ENCODE measurements around the gene AMD1. TPM values are rescaled to one million over a fixed set of nuclear protein-coding genes. Genes with fewer than 3 reads are reported as not detected.
"Not testable (repeated sequence)": the region's sequence is repeated elsewhere in the genome, so short reads cannot be mapped to it uniquely, and the experiment has no call there.

AMD1 gene
- polyA plus RNA-seq (ENCODE audit: low read depth in 6 of 6), result 10 to 100 TPM; 51.3 to 87.5 (median 66.3) TPM

DNA sequence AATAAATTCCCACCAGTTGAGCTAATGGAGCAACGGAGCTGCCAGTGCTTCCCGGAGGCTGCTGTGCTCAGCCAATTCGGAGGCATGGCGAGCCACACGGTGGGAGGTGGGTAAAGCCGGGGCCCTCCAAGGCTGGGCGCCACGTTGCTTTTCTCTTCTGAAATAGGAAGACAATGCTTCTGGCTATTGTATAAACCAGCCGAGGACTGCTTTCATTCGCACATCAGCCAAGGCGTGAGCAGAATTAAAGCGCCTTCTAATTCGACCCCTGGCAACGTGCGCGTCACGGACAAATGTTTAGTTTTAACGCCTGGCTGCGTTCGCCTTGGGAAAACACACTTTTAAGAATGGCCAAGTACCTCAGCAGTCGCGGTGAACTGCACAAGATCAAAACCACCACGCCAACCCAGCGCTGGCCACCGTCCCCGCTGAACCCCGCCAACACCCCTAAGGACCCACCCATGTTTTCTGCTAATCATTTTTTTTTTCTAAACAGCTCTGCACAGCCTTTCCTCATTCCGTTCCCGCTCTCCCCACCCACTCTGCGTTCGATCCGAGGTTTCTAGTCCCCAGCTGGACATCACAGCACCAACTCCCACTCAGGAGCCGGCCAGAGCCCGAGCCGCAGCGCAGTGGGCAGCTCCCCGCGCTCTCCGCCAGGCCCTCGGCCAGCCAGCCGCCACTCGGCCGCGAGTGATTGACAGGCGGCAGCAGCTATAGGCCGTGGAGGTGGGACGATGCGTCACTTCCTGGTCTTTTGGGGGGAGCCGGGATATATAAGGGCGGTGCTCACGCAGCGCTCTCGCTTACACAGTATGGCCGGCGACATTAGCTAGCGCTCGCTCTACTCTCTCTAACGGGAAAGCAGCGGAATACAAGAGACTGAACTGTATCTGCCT, at the start of gene AMD1:
Gene AMD1 (plus strand): TSS at position 805 of the 899 bp plus-strand sequence. CDS start 321 bp downstream, outside the sequence.
- H3K4me1 Mint-ChIP-seq, result peaks cover 28 to 44% (median 35%) of the 10 kb centered on the region in 3 donors
- ATAC-seq (ENCODE audit: low read depth in 2 of 2), result peak; percentile 76 to 77
- DNase-seq, result peak; percentile 96

DNA sequence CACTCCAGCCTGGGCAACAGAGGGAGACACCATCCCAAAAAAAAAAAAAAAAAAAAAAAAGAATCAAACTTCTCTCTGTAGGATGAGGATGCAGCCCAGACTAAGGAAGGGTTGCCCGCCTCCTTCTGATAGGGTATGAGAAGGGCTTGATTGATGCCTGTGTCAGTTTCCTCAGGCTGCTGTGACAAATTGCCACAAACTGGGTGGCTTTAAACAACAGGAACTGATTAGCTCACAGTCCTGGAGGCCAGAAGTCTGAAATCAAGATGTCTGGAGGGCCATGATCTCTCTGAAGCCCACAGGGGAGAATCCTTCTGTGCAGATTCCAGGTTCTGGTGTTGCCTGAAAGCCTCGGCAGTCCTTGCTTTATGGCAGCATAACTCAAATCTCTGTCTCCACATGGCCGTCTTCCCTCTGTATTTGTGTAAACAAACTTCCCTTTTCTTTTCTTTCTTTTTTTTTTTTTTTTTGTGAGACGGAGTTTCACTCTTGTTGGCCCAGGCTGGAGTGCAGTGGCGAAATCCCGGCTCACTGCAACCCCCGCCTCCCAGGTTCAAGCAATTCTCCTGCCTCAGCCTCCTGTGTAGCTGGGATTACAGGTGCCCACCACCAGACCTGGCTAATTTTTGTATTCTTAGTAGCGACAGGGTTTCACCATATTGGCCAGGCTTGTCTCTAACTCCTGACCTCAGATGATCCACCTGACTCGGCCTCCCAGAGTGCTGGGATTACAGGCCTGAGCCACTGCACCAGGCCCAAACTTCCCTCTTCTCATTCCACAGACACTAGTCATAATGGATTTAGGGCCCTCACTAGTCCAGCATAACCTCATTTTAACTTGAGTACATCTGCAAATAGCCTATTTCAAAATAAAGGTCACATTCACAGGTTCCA, 48.1 kb upstream of the AMD1 start:
- peak overlapping the region in 3 of 6 donors; percentile 62 to 76 (median 75) for H3K27ac Mint-ChIP-seq
- H3K4me3 Mint-ChIP-seq, result peak overlapping the region in 6 of 8 donors; percentile 30 to 69 (median 60)

More for the DNA sequence above, at the start of gene AMD1:
- peak within 1 kb of the TSS in 7 of 8 donors; percentile 92 to 100 (median 100) for H3K4me3 Mint-ChIP-seq
- H3K9me3 Mint-ChIP-seq, result no peaks in the 10 kb centered on the region
- peak within 1 kb of the TSS in 5 of 6 donors; percentile 94 to 99 (median 99) for H3K27ac Mint-ChIP-seq
- no peaks in the 10 kb centered on the region for H3K27me3 Mint-ChIP-seq
- no peaks in the 10 kb centered on the region for H3K36me3 Mint-ChIP-seq

DNA sequence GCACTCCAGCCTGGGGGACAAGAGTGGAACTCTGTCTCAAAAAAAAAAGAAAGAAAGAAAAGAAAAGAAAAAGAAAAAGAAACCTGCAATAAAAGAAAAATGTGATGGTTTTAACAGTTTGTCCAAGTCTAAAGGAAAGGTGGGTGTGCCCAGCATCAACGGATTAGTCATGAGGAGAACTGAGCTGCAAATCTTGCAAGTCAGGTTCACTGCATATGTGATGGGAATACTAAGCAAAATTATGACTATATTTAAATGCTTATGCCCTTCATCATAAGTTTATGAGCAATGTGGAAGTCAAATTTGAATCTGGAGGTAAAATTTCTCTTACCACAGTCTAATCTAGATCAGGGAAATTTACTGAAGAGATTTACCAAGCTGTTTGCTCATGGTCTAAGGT, 46.2 kb upstream of the AMD1 start:
- H3K27ac Mint-ChIP-seq, result no peak overlapping the region

More for the DNA sequence above, 48.1 kb upstream of the AMD1 start:
- DNase-seq, result no peak
- H3K27me3 Mint-ChIP-seq, result no peaks in the 10 kb centered on the region
- peak; percentile 37 to 55 for ATAC-seq (ENCODE audit: low read depth in 2 of 2)
- peaks cover 0 to 11% (median 4%) of the 10 kb centered on the region in 3 donors for H3K4me1 Mint-ChIP-seq
- H3K36me3 Mint-ChIP-seq, result no peaks in the 10 kb centered on the region
- no peaks in the 10 kb centered on the region for H3K9me3 Mint-ChIP-seq

DNA sequence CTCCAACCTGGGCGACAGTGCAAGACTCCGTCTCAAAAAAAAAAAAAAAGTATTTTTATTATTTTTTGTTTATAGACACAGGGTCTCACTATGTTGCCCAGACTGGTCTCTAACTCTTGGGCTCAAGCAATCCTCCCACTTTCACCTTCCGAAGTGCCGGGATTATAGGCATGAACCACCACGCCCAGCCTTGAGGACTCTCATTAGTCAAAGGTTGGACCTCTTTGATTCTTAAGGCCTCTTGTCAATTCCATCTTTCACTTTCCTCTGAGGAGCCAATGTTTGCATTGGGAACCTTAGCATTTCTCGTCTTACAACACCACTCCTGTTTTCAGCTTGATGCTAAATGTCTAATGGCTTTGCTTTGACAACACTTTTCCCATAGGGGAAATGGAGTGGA, 43.2 kb upstream of the AMD1 start:
- Mint-ChIP-seq H3K36me3 (no peaks in the 10 kb centered on the region), H3K4me1 (peaks cover 0 to 6% (median 4%) of the 10 kb centered on the region in 3 donors), H3K9me3 (no peaks in the 10 kb centered on the region), H3K4me3 (no peak overlapping the region), H3K27me3 (no peaks in the 10 kb centered on the region), H3K27ac (no peak overlapping the region)
- ATAC-seq (ENCODE audit: low read depth in 2 of 2) (no peak), DNase-seq (no peak)

More for the DNA sequence above, 46.2 kb upstream of the AMD1 start:
- Mint-ChIP-seq H3K4me1 (peaks cover 0 to 12% (median 4%) of the 10 kb centered on the region in 3 donors), H3K4me3 (no peak overlapping the region), H3K27me3 (no peaks in the 10 kb centered on the region), H3K9me3 (no peaks in the 10 kb centered on the region), H3K36me3 (no peaks in the 10 kb centered on the region)
- DNase-seq, result no peak
- ATAC-seq (ENCODE audit: low read depth in 2 of 2), result no peak

DNA sequence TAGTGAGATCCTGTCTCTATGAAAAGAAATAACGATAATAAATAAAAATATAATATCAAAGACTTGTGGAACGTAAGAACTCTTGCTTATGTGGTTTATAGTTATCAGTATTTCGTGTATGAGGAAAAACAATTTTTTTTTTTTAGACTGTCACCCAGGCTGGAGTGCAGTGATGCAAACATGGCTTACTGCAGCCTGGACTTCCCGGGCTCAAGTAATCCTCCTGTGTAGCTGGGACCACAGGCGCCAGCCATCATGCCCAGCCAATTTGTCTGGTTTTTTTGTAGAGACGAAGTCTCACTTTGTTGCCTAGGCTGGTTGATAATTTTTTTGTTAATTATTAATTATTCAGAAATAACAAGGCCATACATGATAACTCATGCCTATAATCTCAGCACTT, 40.8 kb upstream of the AMD1 start:
- Mint-ChIP-seq H3K36me3 (no peaks in the 10 kb centered on the region), H3K4me3 (no peak overlapping the region), H3K27me3 (no peaks in the 10 kb centered on the region), H3K9me3 (no peaks in the 10 kb centered on the region), H3K27ac (no peak overlapping the region), H3K4me1 (peaks cover 0 to 1% (median 0%) of the 10 kb centered on the region in 3 donors)
- DNase-seq, result no peak
- no peak for ATAC-seq (ENCODE audit: low read depth in 2 of 2)

DNA sequence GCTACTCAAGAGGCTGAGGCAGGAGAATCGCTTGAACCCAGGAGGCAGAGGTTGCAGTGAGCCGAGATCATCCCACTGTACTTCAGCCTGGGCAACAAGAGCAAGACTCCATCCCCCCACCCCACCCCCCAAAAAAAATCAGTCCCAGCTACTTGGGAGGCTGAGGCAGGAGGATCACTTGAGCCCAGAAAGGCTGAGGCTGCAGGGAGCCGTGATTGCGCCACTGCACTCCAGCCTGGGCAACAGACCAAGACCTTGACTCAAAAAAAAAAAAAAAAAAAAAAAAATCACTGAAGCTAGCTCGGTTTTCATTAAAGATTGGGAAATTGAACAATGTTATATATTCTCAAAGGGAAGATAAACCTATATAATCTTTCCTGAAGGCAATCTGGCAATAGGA, 38.8 kb upstream of the AMD1 start:
- H3K27ac Mint-ChIP-seq; H3K36me3 Mint-ChIP-seq; DNase-seq; H3K9me3 Mint-ChIP-seq; H3K4me1 Mint-ChIP-seq; H3K4me3 Mint-ChIP-seq; ATAC-seq (ENCODE audit: low read depth in 2 of 2); H3K27me3 Mint-ChIP-seq: not testable (repeated sequence)

DNA sequence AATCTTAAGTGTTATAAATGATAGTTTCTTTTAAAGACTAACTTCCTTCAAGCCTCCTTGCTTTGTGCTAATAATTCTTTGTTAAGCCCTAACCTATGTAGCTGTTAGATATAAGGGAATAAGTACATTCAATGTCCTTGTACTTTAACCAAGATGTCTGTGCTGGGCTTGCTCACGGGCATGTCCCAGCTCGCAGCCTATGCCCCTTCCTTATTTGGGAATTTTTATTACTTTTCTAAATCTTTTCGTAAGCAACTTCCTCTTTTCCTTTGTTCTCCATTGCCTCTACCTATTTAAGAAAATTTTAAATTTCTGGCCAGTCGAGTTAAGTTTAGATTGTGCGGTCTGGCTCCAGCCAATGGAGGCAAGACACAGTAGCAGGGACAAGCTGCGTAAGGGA, 33.3 kb upstream of the AMD1 start:
- no peak overlapping the region for H3K4me3 Mint-ChIP-seq
- DNase-seq (no peak), ATAC-seq (ENCODE audit: low read depth in 2 of 2) (no peak)
- H3K27ac Mint-ChIP-seq, result peak overlapping the region in 1 of 6 donors; percentile 9
- no peaks in the 10 kb centered on the region for H3K27me3 Mint-ChIP-seq
- no peaks in the 10 kb centered on the region for H3K36me3 Mint-ChIP-seq
- H3K4me1 Mint-ChIP-seq, result peaks cover 0 to 7% (median 5%) of the 10 kb centered on the region in 3 donors
- no peaks in the 10 kb centered on the region for H3K9me3 Mint-ChIP-seq

DNA sequence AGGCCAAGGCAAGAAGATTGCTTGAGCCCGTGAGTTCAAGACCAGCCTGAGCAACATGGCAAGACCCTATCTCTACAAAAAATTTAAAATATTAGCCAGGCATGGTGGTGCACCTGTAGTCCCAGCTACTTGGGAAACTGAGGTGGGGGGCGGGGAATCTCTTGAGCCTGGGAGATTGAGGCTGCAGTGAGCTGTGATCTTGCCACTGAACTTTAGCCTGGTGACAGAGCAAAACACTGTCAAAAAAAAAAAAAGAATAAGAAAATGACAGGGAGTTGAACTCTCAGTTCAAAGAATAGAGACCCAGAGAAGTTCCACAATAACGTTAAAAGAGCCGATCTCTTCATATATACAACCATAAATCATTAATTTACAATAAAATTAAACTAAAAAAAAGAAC, 24.8 kb upstream of the AMD1 start:
- no peaks in the 10 kb centered on the region for H3K27me3 Mint-ChIP-seq
- ATAC-seq (ENCODE audit: low read depth in 2 of 2), result no peak
- no peaks in the 10 kb centered on the region for H3K4me1 Mint-ChIP-seq
- H3K36me3 Mint-ChIP-seq, result no peaks in the 10 kb centered on the region
- no peaks in the 10 kb centered on the region for H3K9me3 Mint-ChIP-seq
- no peak overlapping the region for H3K4me3 Mint-ChIP-seq
- DNase-seq, result no peak
- no peak overlapping the region for H3K27ac Mint-ChIP-seq

DNA sequence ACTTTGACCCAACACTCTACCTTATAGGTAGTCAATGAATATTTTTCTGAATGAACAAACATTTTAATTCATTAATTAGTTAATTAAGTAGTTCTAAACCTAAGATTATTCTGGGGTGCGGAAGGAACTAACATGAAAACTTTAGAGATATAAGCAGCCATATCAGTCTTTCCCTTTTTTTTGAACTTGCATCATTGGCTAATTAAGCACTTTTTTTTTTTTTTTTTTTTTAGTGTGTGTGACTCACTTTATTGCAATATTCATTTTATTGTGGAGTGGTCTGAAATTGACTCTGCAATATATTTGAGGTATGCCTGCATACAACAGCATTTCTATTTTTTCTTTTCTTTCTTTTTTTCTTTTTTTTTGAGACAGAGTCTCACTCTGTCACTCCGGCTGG, 21.8 kb upstream of the AMD1 start:
- ATAC-seq (ENCODE audit: low read depth in 2 of 2), result no peak
- DNase-seq, result no peak
- Mint-ChIP-seq H3K27me3 (no peaks in the 10 kb centered on the region), H3K4me1 (no peaks in the 10 kb centered on the region), H3K4me3 (no peak overlapping the region), H3K36me3 (no peaks in the 10 kb centered on the region), H3K27ac (no peak overlapping the region), H3K9me3 (no peaks in the 10 kb centered on the region)

DNA sequence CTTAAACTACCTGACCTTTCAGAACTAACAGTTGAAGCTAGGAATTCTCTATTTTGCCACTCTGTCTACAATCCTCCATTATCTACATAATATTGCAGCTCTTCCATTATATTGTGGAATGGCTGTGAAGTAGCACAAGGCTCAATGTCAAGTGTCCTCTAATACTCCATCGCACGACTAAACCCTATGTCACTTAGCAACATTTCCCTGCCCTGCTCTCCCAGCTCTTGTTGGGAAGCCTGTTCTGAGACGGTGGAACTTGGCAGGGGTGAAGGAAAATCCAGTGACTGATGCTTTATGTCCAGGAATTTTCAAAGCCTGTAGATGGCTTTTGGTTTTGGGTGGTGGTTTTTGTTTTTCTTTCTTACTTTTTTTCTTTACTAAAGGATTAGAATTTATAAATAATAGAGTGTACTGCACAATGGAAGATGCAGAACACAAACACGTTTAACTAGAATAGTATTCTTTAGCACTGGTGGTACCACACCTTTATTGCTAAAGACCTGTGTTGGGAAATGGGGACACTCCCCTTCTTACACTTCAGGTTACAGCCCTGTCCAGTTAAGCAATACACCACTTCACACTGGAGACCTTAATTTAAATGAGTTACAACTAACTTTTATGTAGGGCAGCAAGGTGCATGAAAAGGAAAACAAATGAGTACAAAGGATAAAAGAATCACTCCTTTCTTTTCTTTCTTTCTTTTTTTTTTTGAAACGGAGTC, 20.7 kb upstream of the AMD1 start:
- Mint-ChIP-seq H3K4me3 (no peak overlapping the region), H3K9me3 (no peaks in the 10 kb centered on the region), H3K36me3 (no peaks in the 10 kb centered on the region), H3K27me3 (no peaks in the 10 kb centered on the region), H3K4me1 (peaks cover under 1 to 4% (median 2%) of the 10 kb centered on the region in 3 donors), H3K27ac (no peak overlapping the region)
- DNase-seq, result no peak
- ATAC-seq (ENCODE audit: low read depth in 2 of 2), result no peak

DNA sequence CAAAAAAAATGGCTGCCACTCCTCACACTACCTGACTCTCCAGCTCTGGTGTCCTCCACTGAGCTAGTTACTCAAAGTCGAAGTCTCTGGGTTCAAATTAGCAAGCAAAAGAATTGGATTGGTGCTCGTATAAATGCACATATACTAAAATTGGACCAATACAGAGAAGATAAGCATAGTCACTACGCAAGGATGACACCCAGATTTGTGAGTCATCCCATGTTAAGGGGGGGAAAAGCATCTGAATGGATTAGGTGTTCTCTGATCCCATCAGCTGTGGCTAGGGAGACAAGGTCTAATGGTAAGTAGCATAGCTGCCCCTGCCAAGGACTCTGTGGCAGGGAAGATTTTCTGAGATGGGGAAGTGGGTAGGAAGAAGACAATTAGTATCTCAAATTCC, 18.3 kb upstream of the AMD1 start:
- Mint-ChIP-seq H3K4me3 (no peak overlapping the region), H3K36me3 (peaks cover 0 to 3% of the 10 kb centered on the region in 2 donors), H3K4me1 (peaks cover 4 to 16% (median 14%) of the 10 kb centered on the region in 3 donors), H3K9me3 (no peaks in the 10 kb centered on the region), H3K27ac (no peak overlapping the region), H3K27me3 (no peaks in the 10 kb centered on the region)
- DNase-seq, result no peak
- no peak for ATAC-seq (ENCODE audit: low read depth in 2 of 2)

DNA sequence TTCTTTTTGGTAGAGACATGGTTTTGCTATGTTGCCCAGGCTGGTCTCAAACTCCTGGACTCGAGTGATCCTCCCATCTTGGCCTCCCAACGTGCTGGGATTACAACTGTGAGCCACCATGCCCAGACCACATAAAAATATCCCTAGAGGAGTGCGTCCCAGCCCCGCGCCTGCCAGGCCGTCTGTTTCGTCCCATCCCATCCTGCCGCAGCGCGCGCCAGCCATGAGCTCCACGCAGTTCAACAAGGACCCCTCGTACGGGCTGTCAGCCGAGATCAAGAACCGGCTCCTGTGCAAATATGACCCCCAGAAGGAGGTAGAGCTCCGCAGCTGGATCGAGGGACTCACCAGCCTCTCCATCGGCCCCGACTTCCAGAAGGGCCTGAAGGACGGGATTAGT, 16.6 kb upstream of the AMD1 start:
- no peaks in the 10 kb centered on the region for H3K9me3 Mint-ChIP-seq
- peak overlapping the region in 3 of 8 donors; percentile 47 to 79 (median 57) for H3K4me3 Mint-ChIP-seq
- peaks cover 4 to 16% (median 14%) of the 10 kb centered on the region in 3 donors for H3K4me1 Mint-ChIP-seq
- no peak for DNase-seq
- no peak for ATAC-seq (ENCODE audit: low read depth in 2 of 2)
- peak overlapping the region in 2 of 6 donors; percentile 20 to 79 for H3K27ac Mint-ChIP-seq
- no peaks in the 10 kb centered on the region for H3K27me3 Mint-ChIP-seq
- H3K36me3 Mint-ChIP-seq, result peaks cover 0 to 3% of the 10 kb centered on the region in 2 donors
